ACC112 (cell line): ENCODE data around the gene OR8I2.
"Not testable (repeated sequence)": the region's sequence is repeated elsewhere in the genome, so short reads cannot be mapped to it uniquely, and the experiment has no call there.

ENCODE experiments used
- H2AFZ ChIP-seq: fragments of 200-600 bp; sonication (generic); one replicate; pipeline ENCODE4 v1.6.0; 2017; ENCODE audit warnings: antibody characterized with exemption, low read length; ENCODE audit not compliant: unreplicated experiment
- H3K27ac ChIP-seq: fragments of 200-600 bp; sonication (generic); 2 replicates; pipeline ENCODE4 v1.5.1; 2014; ENCODE audit warnings: low read depth, mild to moderate bottlenecking, antibody characterized with exemption, low read length, moderate library complexity
- H3K27me3 ChIP-seq: fragments of 200-600 bp; sonication (generic); 2 replicates; pipeline ENCODE4 v1.6.1; 2014; ENCODE audit warnings: mild to moderate bottlenecking, antibody characterized with exemption, low read length, moderate library complexity, mixed read lengths; ENCODE audit not compliant: insufficient read depth
- H3K36me3 ChIP-seq: fragments of 200-600 bp; sonication (generic); 2 replicates; pipeline ENCODE4 v1.6.1; 2016; ENCODE audit warnings: mild to moderate bottlenecking, antibody characterized with exemption, low read length, moderate library complexity, mixed read lengths; ENCODE audit not compliant: insufficient read depth
- H3K4me1 ChIP-seq: fragments of 200-600 bp; sonication (generic); one replicate; pipeline ENCODE4 v1.6.1; 2016; ENCODE audit warnings: low read length, mixed read lengths; ENCODE audit not compliant: insufficient read depth, unreplicated experiment, control insufficient read depth
- H3K4me3 ChIP-seq: fragments of 200-600 bp; sonication (generic); 2 replicates; pipeline ENCODE4 v1.5.1; 2014; ENCODE audit warnings: mild to moderate bottlenecking, low read depth, low read length
- H3K79me2 ChIP-seq: fragments of 200-600 bp; sonication (generic); one replicate; pipeline ENCODE4 v1.6.0; 2016; ENCODE audit warnings: low read length; ENCODE audit not compliant: control insufficient read depth, unreplicated experiment, insufficient read depth

Gene OR8I2

GRCh38 chr11:56140151-56140661 is 47.1 kb downstream of the OR8I2 start, which contains the start of gene OR8J3:
OR8J3 (minus strand) TSS chr11:56140201; CDS start chr11:56137718, 2,483 bp downstream.
- H2AFZ ChIP-seq = no peak within 1 kb of the TSS
- no peaks in the 10 kb centered on the region for H3K27me3 ChIP-seq
- H3K79me2 ChIP-seq = no peaks in the 10 kb centered on the region
- no peaks in the 10 kb centered on the region for H3K36me3 ChIP-seq
- no peaks in the 10 kb centered on the region for H3K4me1 ChIP-seq
- no peak within 1 kb of the TSS for H3K27ac ChIP-seq
- H3K4me3 ChIP-seq = no peak within 1 kb of the TSS

- not testable (repeated sequence) for H3K36me3 ChIP-seq, H3K27ac ChIP-seq
Measured at GRCh38 chr11:56143681-56144080, 50.6 kb downstream of the OR8I2 start.

More at GRCh38 chr11:56143681-56144080, 50.6 kb downstream of the OR8I2 start:
- H3K79me2 ChIP-seq, H2AFZ ChIP-seq, H3K27me3 ChIP-seq, H3K4me3 ChIP-seq, H3K4me1 ChIP-seq: not testable (repeated sequence)
